Coronary artery (tissue), 2 donors: ENCODE results near the gene RBFA.
A peak's percentile ranks its signal among the peaks of the same experiment; 100 is the strongest.

Source experiments
- DNase-seq: peaks from one replicate; pipeline ENCODE4 v3.0.0-alpha.2; 2017; ENCODE audit warnings: low spot score
- H3K27ac ChIP-seq, 2 donors: fragments of 200-600 bp; sonication (generic); one replicate each; pipeline ENCODE4 v1.5.1; 2016 to 2019
- H3K4me3 ChIP-seq: fragments of 200-600 bp; sonication (generic); 2 replicates; pipeline ENCODE4 v1.5.1; 2016; ENCODE audit warnings: mild to moderate bottlenecking, moderate library complexity
- CTCF ChIP-seq: fragments of 200-600 bp; sonication (generic); IDR thresholded peaks from one replicate; pipeline ENCODE4 v1.5.1; 2019; ENCODE audit warnings: antibody characterized with exemption

Gene RBFA

GRCh38 chr18:80034068-80034851 lies at the start of gene RBFA:
TSS of gene RBFA (plus strand) at chr18:80034434. CDS start at chr18:80034496, 62 bp downstream.
- DNase-seq, result peak; percentile 99
- TF ChIP-seq CTCF, result no peak
- Histone ChIP-seq H3K27ac (peak within 1 kb of the TSS; percentile 68 to 85), H3K4me3 (peak within 1 kb of the TSS; percentile 80)

GRCh38 chr18:79985172-79985571 lies 49.1 kb upstream of the RBFA start:
- DNase-seq, result no peak
- TF ChIP-seq CTCF, result no peak
- Histone ChIP-seq H3K27ac (no peak overlapping the region), H3K4me3 (no peak overlapping the region)

- no peak for DNase-seq
- peak overlapping the region; percentile 90 for H3K4me3 ChIP-seq
- no peak overlapping the region for H3K27ac ChIP-seq
- TF ChIP-seq CTCF, result no peak
These were observed 47.5 kb upstream of the RBFA start for GRCh38 chr18:79986726-79987125.

GRCh38 chr18:79987566-79987965 lies 46.7 kb upstream of the RBFA start:
- Histone ChIP-seq H3K27ac (peak overlapping the region in 1 of 2 donors; percentile 96), H3K4me3 (peak overlapping the region; percentile 90)
- no peak for TF ChIP-seq CTCF
- no peak for DNase-seq

GRCh38 chr18:79988071-79988450 lies 46.2 kb upstream of the RBFA start:
- no peak for TF ChIP-seq CTCF
- H3K27ac ChIP-seq, result peak overlapping the region; percentile 96 to 98
- H3K4me3 ChIP-seq, result peak overlapping the region; percentile 90
- DNase-seq, result peak; percentile 83

- DNase-seq, result peak; percentile 88
- Histone ChIP-seq H3K27ac (peak within 1 kb of the TSS; percentile 96 to 98), H3K4me3 (peak within 1 kb of the TSS; percentile 90)
- TF ChIP-seq CTCF, result no peak
These were observed 45.6 kb upstream of the RBFA start, which contains the start of gene TXNL4A for GRCh38 chr18:79988451-79989194. TSS of gene TXNL4A (minus strand) at chr18:79988563. CDS start at chr18:79988392, 171 bp downstream.
